Right lobe of liver (tissue), 4 donors: ENCODE data around the gene PTK7.

Experiments
- CTCF ChIP-seq, 4 donors: fragments of 200-600 bp in 3 of 4; fragments of 450-650 bp in 1 of 4; IDR thresholded peaks; one replicate each; pipeline versions ENCODE4 v1.5.1 to v1.8.0; 2016 to 2022; ENCODE audit warnings: antibody characterized with exemption in 4 of 4, mild to moderate bottlenecking in 2 of 4
- POLR2A ChIP-seq: fragments of 450-650 bp; IDR thresholded peaks from one replicate; pipeline ENCODE4 v1.6.1; 2017; ENCODE audit warnings: antibody characterized with exemption, mild to moderate bottlenecking
- donor health status: DM: no; HTN: no; CAD: no.
- donor health status: DM: no; HTN: no; CAD: no.
- donor health status: DM: no; HTN: yes; CAD: no.

- no peak for TF ChIP-seq POLR2A
- no peak for TF ChIP-seq CTCF (IDR thresholded peaks at IDR 0.05)
These were observed 49.7 kb upstream of the PTK7 start for GRCh38 chr6:43026365-43026764.
